Breast epithelium (tissue), 4 donors: Measurements from ENCODE around the gene SERGEF. TPM values are rescaled to one million over a fixed set of nuclear protein-coding genes. Genes with fewer than 3 reads are reported as not detected.

ENCODE experiments used
- DNase-seq, 2 donors: peaks; one replicate each; pipeline ENCODE4 v3.0.0-alpha.2; 2019; ENCODE audit warnings: low spot score in 2 of 2
- H3K27ac ChIP-seq, 2 donors: fragments of 200-600 bp; sonication (generic) in 1 of 2; one replicate each; pipeline ENCODE4 v1.5.1; 2016 to 2019; ENCODE audit warnings: mild to moderate bottlenecking in 1 of 2
- H3K27me3 ChIP-seq, 2 donors: fragments of 200-600 bp; sonication (generic) in 1 of 2; one replicate each; pipeline versions ENCODE4 v1.5.1 to v1.6.0; 2017 to 2019; ENCODE audit warnings: control low read depth in 1 of 2, mild to moderate bottlenecking in 1 of 2
- H3K36me3 ChIP-seq: fragments of 200-600 bp; one replicate; pipeline ENCODE4 v1.5.1; 2019
- H3K4me1 ChIP-seq, 2 donors: fragments of 200-600 bp; sonication (generic); one replicate each; pipeline ENCODE4 v1.5.1; 2016 to 2019; ENCODE audit warnings: control low read depth in 1 of 2
- H3K4me3 ChIP-seq, 3 donors: fragments of 200-600 bp; sonication (generic); 1 replicate in 2 of 3; 2 replicates in 1 of 3; pipeline ENCODE4 v1.5.1; 2016 to 2019; ENCODE audit warnings: mild to moderate bottlenecking in 3 of 3, moderate library complexity in 2 of 3
- H3K9me3 ChIP-seq, 2 donors: fragments of 200-600 bp; sonication (generic) in 1 of 2; one replicate each; pipeline ENCODE4 v1.5.1; 2016 to 2019; ENCODE audit warnings: control low read depth in 1 of 2
- POLR2A ChIP-seq: fragments of 450-650 bp; IDR thresholded peaks from one replicate; pipeline ENCODE4 v1.6.1; 2016; ENCODE audit warnings: antibody characterized with exemption, mild to moderate bottlenecking, moderate library complexity
- POLR2AphosphoS5 ChIP-seq, 3 donors: sonication (generic); formaldehyde crosslinking; IDR thresholded peaks; one replicate each; pipeline ENCODE4 v1.6.1; 2017; ENCODE audit warnings: antibody characterized with exemption in 3 of 3
- intact Hi-C: fragments of 100-400 bp; cut with DNase I; formaldehyde crosslinking; loops from one replicate; pipeline ENCODE4 v1.15.1; 2023; ENCODE audit warnings: low total_unique reads
- total RNA-seq, 3 donors: library from RNA; depleted of rRNA; stranded (reverse); fragments of >200 nt; gene quantifications; one replicate each; pipeline ENCODE4 v1.1.0, GENCODE V29; 2016
- TF ChIP-seq, protein P1 (sequence below), 3 donors: fragments of 450-650 bp; IDR thresholded peaks; one replicate each; pipeline ENCODE4 v1.5.1; 2016 to 2017; ENCODE audit warnings: antibody characterized with exemption in 3 of 3, mild to moderate bottlenecking in 3 of 3, moderate library complexity in 3 of 3

SERGEF gene
- total RNA-seq, 3 donors from 2014 or later = 31.8 to 47.5 (median 41.9) TPM

DNA sequence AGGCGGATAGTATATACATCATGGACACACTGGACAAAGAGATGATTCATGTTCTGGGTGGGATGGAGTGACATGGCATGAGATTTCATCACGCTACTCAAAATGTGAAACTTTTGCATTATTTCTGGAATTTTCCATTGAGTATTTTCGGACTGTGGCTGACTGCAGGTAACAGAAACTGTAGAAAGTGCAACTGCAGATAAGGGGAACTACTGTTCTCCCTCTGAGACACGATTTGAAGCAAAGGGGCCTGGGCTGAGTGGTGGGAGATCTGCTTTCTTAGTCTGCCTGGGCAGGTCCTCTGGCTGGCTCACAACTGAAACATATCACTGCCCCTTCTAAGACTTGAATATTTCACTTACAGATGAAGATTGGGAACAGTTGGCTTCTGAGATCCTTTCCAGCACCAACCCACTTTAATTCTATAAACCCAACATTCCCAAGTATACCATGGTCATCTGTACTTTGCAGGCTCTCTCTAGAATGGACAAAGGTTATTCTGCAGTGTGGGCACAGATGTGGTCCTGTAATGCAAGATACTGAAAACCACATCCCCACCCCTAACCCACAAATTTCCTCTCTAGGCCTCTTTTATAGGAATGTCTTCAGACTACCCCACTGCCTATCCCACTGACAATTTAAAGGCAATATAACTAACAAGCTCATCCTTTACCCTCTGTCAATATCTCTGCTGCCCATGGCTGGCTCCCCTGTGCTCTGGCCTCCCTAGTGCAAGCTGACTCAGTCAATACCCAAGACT lies 157.1 kb downstream of the SERGEF start:
- Histone ChIP-seq H3K9me3 (no peaks in the 10 kb centered on the region), H3K36me3 (no peaks in the 10 kb centered on the region), H3K4me3 (no peak overlapping the region), H3K27me3 (no peaks in the 10 kb centered on the region), H3K4me1 (no peaks in the 10 kb centered on the region), H3K27ac (no peak overlapping the region)
- TF ChIP-seq POLR2AphosphoS5 (IDR thresholded peaks at IDR 0.05) (no peak), POLR2A (no peak)
- TF ChIP-seq, protein P1, sequence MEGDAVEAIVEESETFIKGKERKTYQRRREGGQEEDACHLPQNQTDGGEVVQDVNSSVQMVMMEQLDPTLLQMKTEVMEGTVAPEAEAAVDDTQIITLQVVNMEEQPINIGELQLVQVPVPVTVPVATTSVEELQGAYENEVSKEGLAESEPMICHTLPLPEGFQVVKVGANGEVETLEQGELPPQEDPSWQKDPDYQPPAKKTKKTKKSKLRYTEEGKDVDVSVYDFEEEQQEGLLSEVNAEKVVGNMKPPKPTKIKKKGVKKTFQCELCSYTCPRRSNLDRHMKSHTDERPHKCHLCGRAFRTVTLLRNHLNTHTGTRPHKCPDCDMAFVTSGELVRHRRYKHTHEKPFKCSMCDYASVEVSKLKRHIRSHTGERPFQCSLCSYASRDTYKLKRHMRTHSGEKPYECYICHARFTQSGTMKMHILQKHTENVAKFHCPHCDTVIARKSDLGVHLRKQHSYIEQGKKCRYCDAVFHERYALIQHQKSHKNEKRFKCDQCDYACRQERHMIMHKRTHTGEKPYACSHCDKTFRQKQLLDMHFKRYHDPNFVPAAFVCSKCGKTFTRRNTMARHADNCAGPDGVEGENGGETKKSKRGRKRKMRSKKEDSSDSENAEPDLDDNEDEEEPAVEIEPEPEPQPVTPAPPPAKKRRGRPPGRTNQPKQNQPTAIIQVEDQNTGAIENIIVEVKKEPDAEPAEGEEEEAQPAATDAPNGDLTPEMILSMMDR (IDR thresholded peaks at IDR 0.05) = no peak
- intact Hi-C loops = no loop called here
- no peak for DNase-seq

DNA sequence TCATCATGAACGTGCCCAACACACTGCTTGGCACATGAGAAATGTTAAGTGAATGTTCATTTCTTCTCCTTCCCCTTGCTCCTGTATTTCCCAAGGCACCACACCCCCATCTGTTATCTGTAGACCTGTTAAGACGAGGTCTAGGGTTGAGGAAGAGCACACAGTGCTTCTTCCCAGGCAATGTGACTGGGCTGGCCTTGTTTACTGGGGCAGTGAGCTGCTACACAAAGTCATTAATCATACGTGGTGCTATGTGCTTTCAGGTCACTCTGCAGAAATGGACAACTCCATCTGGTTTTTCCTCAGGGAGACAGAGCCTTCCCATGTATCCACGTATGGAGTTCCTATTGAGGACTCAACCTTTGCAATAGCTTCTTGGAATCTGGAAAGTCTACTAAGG lies 159.6 kb downstream of the SERGEF start:
- intact Hi-C loops = no loop called here
- no peak overlapping the region for H3K27ac ChIP-seq
- no peaks in the 10 kb centered on the region for H3K36me3 ChIP-seq
- no peaks in the 10 kb centered on the region for H3K9me3 ChIP-seq
- no peak for DNase-seq
- no peak overlapping the region for H3K4me3 ChIP-seq
- no peaks in the 10 kb centered on the region for H3K27me3 ChIP-seq
- H3K4me1 ChIP-seq = no peaks in the 10 kb centered on the region
- TF ChIP-seq POLR2AphosphoS5 (IDR thresholded peaks at IDR 0.05) (no peak), POLR2A (no peak)
- TF ChIP-seq, protein P1 (IDR thresholded peaks at IDR 0.05) = no peak

DNA sequence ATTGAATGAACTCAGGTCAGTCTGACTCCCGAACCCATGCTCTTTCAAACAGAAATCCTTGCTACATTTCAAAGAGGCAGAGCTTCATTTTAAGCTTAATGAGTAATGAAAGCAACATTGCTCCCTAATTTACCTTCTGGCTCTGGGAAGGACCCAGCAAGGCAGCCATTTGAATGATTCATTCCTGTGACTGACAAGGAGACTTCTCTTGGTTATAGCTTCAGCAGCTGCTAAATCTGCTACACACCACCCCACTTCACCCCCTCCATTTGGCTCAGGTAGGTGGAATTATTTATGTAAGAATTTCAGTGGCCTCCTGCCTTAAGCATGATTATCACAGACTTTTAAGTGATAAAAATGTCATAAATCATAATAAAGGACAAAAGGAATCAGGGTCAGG lies 160.6 kb downstream of the SERGEF start:
- intact Hi-C loops = no loop called here
- no peak for TF ChIP-seq POLR2A
- TF ChIP-seq, protein P1 (IDR thresholded peaks at IDR 0.05) = no peak
- no peak for TF ChIP-seq POLR2AphosphoS5 (IDR thresholded peaks at IDR 0.05)

DNA sequence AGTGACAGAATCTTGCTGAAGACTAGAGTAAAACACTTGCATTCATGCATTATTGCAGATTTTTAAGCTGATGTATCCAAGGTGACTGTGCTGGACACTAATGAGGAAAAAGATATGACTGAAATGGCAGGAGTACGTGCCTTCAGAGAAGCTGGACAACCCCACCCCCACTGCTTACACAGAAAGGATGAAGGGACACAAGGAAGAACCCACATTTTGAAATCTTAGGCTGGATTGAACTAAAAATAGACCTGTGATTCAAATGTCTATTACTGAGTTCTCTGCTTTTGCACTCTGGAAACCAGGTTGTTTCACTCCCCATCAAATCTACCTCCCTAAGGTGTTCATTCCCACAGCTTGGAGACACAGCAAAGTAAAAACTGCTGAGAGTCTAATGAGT lies 161.2 kb downstream of the SERGEF start:
- Histone ChIP-seq H3K27ac (no peak overlapping the region), H3K4me1 (no peaks in the 10 kb centered on the region), H3K27me3 (no peaks in the 10 kb centered on the region), H3K4me3 (no peak overlapping the region), H3K36me3 (no peaks in the 10 kb centered on the region), H3K9me3 (no peaks in the 10 kb centered on the region)
- TF ChIP-seq, protein P1 (IDR thresholded peaks at IDR 0.05) = no peak
- TF ChIP-seq POLR2AphosphoS5 (IDR thresholded peaks at IDR 0.05) = no peak
- no peak for TF ChIP-seq POLR2A
- no peak for DNase-seq
- intact Hi-C loops = no loop called here

More for the DNA sequence above, 160.6 kb downstream of the SERGEF start:
- H3K4me3 ChIP-seq = no peak overlapping the region
- no peak overlapping the region for H3K27ac ChIP-seq
- no peaks in the 10 kb centered on the region for H3K36me3 ChIP-seq
- no peaks in the 10 kb centered on the region for H3K27me3 ChIP-seq
- H3K9me3 ChIP-seq = no peaks in the 10 kb centered on the region
- DNase-seq = no peak
- no peaks in the 10 kb centered on the region for H3K4me1 ChIP-seq

DNA sequence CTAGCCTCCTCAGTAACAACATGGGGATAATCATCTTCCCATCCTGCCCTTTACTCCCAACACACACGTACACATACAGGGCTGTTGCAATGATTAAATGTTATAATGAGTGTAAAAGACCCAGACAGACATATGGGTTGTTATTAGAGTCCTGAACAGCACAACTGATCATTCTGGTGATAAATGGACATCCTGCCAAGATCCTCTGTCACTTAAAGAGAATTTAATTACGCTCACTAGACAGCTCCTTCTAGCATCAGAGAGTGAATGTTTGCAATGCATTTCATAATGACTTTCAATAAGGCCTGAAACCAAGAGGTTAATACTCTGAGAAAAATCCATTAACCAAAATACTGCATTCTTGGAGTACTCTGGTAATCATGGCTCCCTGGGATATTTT lies 162.5 kb downstream of the SERGEF start:
- TF ChIP-seq, protein P1 (IDR thresholded peaks at IDR 0.05) = no peak
- no peak for TF ChIP-seq POLR2AphosphoS5 (IDR thresholded peaks at IDR 0.05)
- H3K4me1 ChIP-seq = no peaks in the 10 kb centered on the region
- no peak overlapping the region for H3K4me3 ChIP-seq
- no peaks in the 10 kb centered on the region for H3K9me3 ChIP-seq
- intact Hi-C loops = no loop called here
- H3K27me3 ChIP-seq = no peaks in the 10 kb centered on the region
- H3K36me3 ChIP-seq = no peaks in the 10 kb centered on the region
- H3K27ac ChIP-seq = no peak overlapping the region
- no peak for DNase-seq
